Naive thymus-derived CD4-positive, alpha-beta T cell (primary cell): ENCODE data around the gene MTOR. TPM values are rescaled to one million over a fixed set of nuclear protein-coding genes. Genes with fewer than 3 reads are reported as not detected.

Experiments
- ATAC-seq: fragments of 150-1000 bp; cut with Tn5 transposase; 2 replicates; pipeline ENCODE4 v1.10.0; 2021; ENCODE audit warnings: mild to moderate bottlenecking, moderate library complexity
- CTCF ChIA-PET: fragments of 350-600 bp; sonication (Branson Sonifier 250); formaldehyde crosslinking; loops from one replicate; lab custom pipeline; 2021; ENCODE audit warnings: antibody characterized with exemption; lab: Charles Lee
- POLR2A ChIA-PET: fragments of 350-600 bp; sonication (Branson Sonifier 250); formaldehyde crosslinking; loops from one replicate; lab custom pipeline; 2021; ENCODE audit warnings: antibody characterized with exemption, inconsistent platforms; lab: Charles Lee
- DNase-seq, 9 donors: peaks; one replicate each; pipeline versions ENCODE4 v3.0.0 to v3.0.0-alpha.2; 2020 to 2022; ENCODE audit warnings: mixed read lengths in 1 of 9
- H3K27ac ChIP-seq: one replicate; pipeline ENCODE4 v1.7.0; 2013; ENCODE audit warnings: mild to moderate bottlenecking, low read depth, low read length, moderate library complexity
- H3K27me3 ChIP-seq, 2 donors: one replicate each; pipeline ENCODE4 v1.7.0; 2013; ENCODE audit warnings: low read length in 2 of 2, mild to moderate bottlenecking in 2 of 2, moderate library complexity in 2 of 2; ENCODE audit not compliant: control insufficient read depth in 2 of 2, insufficient read depth in 2 of 2
- H3K36me3 ChIP-seq, 3 experiments: 1 replicate in 2 of 3; 2 replicates in 1 of 3; pipeline ENCODE4 v1.7.0; 2013; ENCODE audit warnings: low read length in 3 of 3, mild to moderate bottlenecking in 3 of 3, moderate library complexity in 1 of 3; ENCODE audit not compliant: insufficient read depth in 3 of 3, control insufficient read depth in 2 of 3
- H3K4me1 ChIP-seq, 2 donors: one replicate each; pipeline ENCODE4 v1.7.0; 2013; ENCODE audit warnings: low read length in 2 of 2, mild to moderate bottlenecking in 2 of 2, moderate library complexity in 1 of 2; ENCODE audit not compliant: control insufficient read depth in 2 of 2, insufficient read depth in 2 of 2
- H3K4me3 ChIP-seq: 2 replicates; pipeline ENCODE4 v1.7.0; 2013; ENCODE audit warnings: mild to moderate bottlenecking, low read length
- H3K9me3 ChIP-seq, 3 experiments: 1 replicate in 2 of 3; 2 replicates in 1 of 3; pipeline ENCODE4 v1.7.0; 2013; ENCODE audit warnings: low read length in 3 of 3; ENCODE audit not compliant: control insufficient read depth in 2 of 3
- H3K27ac Mint-ChIP-seq, 9 donors: one replicate each; pipeline ENCODE4 v1.8.0; 2020 to 2022; ENCODE audit warnings: mixed read lengths in 9 of 9, mild to moderate bottlenecking in 8 of 9, moderate library complexity in 5 of 9, inconsistent platforms in 2 of 9
- H3K27me3 Mint-ChIP-seq, 5 donors: one replicate each; pipeline ENCODE4 v1.8.0; 2021 to 2022; ENCODE audit warnings: mixed read lengths in 5 of 5, mild to moderate bottlenecking in 1 of 5
- H3K36me3 Mint-ChIP-seq, 5 donors: one replicate each; pipeline ENCODE4 v1.8.0; 2020 to 2022; ENCODE audit warnings: mixed read lengths in 5 of 5, mild to moderate bottlenecking in 3 of 5, inconsistent platforms in 1 of 5
- H3K4me1 Mint-ChIP-seq, 7 donors: one replicate each; pipeline ENCODE4 v1.8.0; 2020 to 2022; ENCODE audit warnings: mixed read lengths in 7 of 7, mild to moderate bottlenecking in 3 of 7, inconsistent platforms in 1 of 7
- H3K4me3 Mint-ChIP-seq, 10 donors: one replicate each; pipeline ENCODE4 v1.8.0; 2020 to 2022; ENCODE audit warnings: mild to moderate bottlenecking in 10 of 10, mixed read lengths in 10 of 10, moderate library complexity in 6 of 10, inconsistent platforms in 2 of 10
- H3K9me3 Mint-ChIP-seq, 11 donors: one replicate each; pipeline ENCODE4 v1.8.0; 2020 to 2022; ENCODE audit warnings: mixed read lengths in 11 of 11, mild to moderate bottlenecking in 4 of 11, inconsistent platforms in 1 of 11, moderate library complexity in 1 of 11
- intact Hi-C, 2 donors: fragments of 100-400 bp; cut with micrococcal nuclease; formaldehyde crosslinking; loops; one replicate each; pipeline ENCODE4 v1.15.1; 2023
- polyA plus RNA-seq, 2 donors: library from polyadenylated mRNA; unstranded; fragments of 300-500 nt; fragmentation: Illumina TruSeq; gene quantifications; one replicate each; pipeline ENCODE4 v1.2.3, GENCODE V29; 2021
- total RNA-seq, 6 experiments: library from RNA in 5 of 6; stranded (reverse) in 5 of 6; gene quantifications; 1 replicate in 5 of 6; 2 replicates in 1 of 6; pipeline ENCODE4 v1.2.3 and lab custom pipeline; 2021 to 2026

MTOR gene
- total and polyA plus RNA-seq, 7 experiments from 2014 or later, result 4.8 to 47.9 (median 44.8) TPM

DNA sequence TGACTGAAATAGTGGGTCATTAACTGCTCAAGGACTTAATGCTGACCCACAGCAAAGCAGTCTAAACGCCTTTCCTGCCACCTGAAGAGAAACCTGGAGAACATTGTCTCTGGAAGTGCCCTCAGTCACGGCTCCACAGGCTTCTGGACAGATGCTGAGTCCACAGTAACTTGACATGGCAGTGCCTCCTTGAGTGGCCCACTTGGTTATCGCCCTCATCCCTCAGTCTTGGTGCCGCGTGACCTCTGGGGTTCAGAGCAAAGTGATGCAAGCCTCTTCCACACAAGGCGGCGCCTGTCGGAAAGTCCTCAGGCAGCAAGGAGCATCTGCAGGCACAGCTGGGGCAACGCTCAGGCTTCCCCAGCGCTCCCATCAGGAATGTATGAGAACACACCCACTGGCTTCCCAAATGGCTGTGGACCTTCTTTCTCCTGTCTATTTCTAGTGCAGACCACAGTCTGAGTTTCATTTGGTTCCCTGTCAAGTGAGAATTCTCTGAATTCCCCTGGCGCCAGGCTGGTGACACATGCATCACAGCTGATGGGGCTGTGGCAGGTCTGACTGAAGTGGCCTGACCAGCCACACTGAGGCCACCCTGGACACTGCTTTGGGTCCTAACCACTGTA, 86.2 kb downstream of the MTOR start:
- H3K27ac ChIP-seq, result no peak overlapping the region
- peaks cover 0 to 1% (median 0%) of the 10 kb centered on the region in 7 donors for H3K4me1 Mint-ChIP-seq
- no peaks in the 10 kb centered on the region for H3K27me3 ChIP-seq
- no peaks in the 10 kb centered on the region for H3K27me3 Mint-ChIP-seq
- peaks cover 5 to 34% (median 7%) of the 10 kb centered on the region in 3 experiments for H3K36me3 ChIP-seq
- H3K4me3 ChIP-seq, result no peak overlapping the region
- ChIA-PET CTCF (interaction anchor here (0.6 kb wide), 1 partner anchor 1686 kb away, joined by 5 read pairs; no protein-coding TSS in a partner anchor), POLR2A (no interaction called here)
- H3K4me1 ChIP-seq, result no peaks in the 10 kb centered on the region
- H3K27ac Mint-ChIP-seq, result peak overlapping the region in 1 of 9 donors; percentile 62
- no peak overlapping the region for H3K4me3 Mint-ChIP-seq
- intact Hi-C loops, result loop anchor here in 1 of 2 donors (10.0 kb wide), 1 partner anchor 61 kb away; no protein-coding TSS in a partner anchor
- H3K9me3 ChIP-seq, result no peaks in the 10 kb centered on the region
- H3K36me3 Mint-ChIP-seq, result peaks cover 0 to 26% (median 4%) of the 10 kb centered on the region in 5 donors
- ATAC-seq (no peak), DNase-seq (no peak)
- no peaks in the 10 kb centered on the region for H3K9me3 Mint-ChIP-seq

DNA sequence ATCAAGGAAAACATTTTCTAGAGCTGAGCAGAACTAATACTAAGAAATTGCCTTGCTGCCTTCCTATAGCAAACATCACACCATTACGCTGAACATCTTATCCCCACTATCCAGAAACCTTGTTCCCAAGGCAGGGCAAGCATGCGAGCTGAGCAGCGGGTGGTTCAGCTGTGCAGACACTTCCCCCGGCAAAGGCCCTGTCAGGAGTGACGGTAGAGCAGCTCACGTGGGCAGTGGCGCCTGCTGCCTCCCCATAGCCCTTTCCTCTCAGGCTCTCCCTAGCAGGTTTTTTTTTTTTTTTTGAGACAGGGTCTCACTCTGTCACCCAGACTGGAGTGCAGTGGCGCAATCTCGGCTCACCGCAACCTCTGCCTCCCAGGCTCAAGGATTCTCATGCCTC, 86.9 kb downstream of the MTOR start:
- Histone ChIP-seq H3K4me3 (no peak overlapping the region), H3K27me3 (no peaks in the 10 kb centered on the region), H3K36me3 (peaks cover 5 to 29% (median 7%) of the 10 kb centered on the region in 3 experiments), H3K4me1 (no peaks in the 10 kb centered on the region), H3K27ac (no peak overlapping the region), H3K9me3 (no peaks in the 10 kb centered on the region)
- Mint-ChIP-seq H3K4me1 (peaks cover 0 to under 1% (median 0%) of the 10 kb centered on the region in 7 donors), H3K27ac (no peak overlapping the region), H3K27me3 (no peaks in the 10 kb centered on the region), H3K36me3 (peaks cover 0 to 23% (median 4%) of the 10 kb centered on the region in 5 donors), H3K4me3 (no peak overlapping the region), H3K9me3 (no peaks in the 10 kb centered on the region)
- intact Hi-C loops, result loop anchor here in 1 of 2 donors (10.0 kb wide), 1 partner anchor 61 kb away; no protein-coding TSS in a partner anchor
- no peak for DNase-seq
- no peak for ATAC-seq
- ChIA-PET POLR2A (no interaction called here), CTCF (no interaction called here)

DNA sequence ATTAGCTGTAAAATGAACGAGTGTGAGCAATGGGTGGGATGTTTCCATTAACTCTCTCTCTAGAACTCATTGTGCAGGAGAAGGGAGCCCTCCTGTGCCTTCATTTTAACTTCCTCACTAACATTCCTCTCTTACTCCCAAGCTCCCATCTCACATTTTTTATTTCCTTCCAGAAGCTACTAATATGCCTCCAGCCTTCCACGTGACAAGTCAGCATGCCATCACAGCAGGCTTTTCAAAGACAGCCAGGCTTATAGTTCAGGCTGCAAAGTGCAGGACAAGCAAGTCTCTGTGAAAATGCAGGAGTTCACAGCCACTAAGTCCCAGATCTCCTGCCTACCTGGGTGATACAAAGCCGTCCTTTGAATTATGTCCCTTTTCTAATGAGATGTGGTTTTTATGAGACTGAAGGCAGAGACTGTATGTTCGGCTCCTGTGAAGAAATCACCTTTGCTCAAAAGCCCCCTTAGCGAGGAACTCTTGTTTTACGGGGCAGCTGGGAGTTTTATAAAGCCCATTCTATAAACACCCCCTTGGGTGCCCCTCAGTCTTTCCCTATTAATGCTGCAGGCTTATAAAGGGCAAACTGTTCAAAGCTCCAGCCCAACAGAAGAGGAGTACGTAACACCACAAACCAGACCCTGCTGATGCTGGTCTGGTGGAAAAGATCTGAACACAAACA, 87.9 kb downstream of the MTOR start:
- H3K4me1 Mint-ChIP-seq, result no peaks in the 10 kb centered on the region
- CTCF ChIA-PET, result no interaction called here
- Histone ChIP-seq H3K9me3 (no peaks in the 10 kb centered on the region), H3K4me3 (no peak overlapping the region), H3K4me1 (no peaks in the 10 kb centered on the region), H3K36me3 (peaks cover 3 to 18% (median 7%) of the 10 kb centered on the region in 3 experiments), H3K27me3 (no peaks in the 10 kb centered on the region), H3K27ac (no peak overlapping the region)
- H3K9me3 Mint-ChIP-seq, result no peaks in the 10 kb centered on the region
- H3K4me3 Mint-ChIP-seq, result no peak overlapping the region
- DNase-seq (no peak), ATAC-seq (no peak)
- intact Hi-C loops, result loop anchor here in 1 of 2 donors (10.0 kb wide), 1 partner anchor 60 kb away; no protein-coding TSS in a partner anchor
- no peaks in the 10 kb centered on the region for H3K27me3 Mint-ChIP-seq
- peaks cover 0 to 17% (median 4%) of the 10 kb centered on the region in 5 donors for H3K36me3 Mint-ChIP-seq
- no peak overlapping the region for H3K27ac Mint-ChIP-seq
- POLR2A ChIA-PET, result no interaction called here

DNA sequence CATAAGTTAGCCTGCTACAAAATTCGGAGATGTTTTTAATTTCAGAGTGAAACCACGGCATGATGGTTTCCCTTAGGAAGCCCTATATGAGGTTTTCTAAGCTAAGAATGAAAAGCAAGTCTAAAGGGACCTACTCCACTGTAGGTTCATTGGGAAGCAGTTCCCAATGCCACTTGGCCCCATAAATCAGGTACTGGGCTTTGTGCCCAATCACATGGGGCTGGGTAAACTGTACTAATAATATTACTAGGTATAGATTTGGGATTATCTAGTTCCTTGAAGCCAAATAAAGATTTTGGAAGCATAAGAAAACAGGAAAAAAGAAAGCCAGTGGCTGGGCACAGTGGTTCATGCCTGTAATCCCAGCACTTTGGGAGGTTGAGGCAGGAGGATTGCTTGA, 92.2 kb downstream of the MTOR start:
- intact Hi-C loops, result loop anchor here in 1 of 2 donors (10.0 kb wide), 1 partner anchor 55 kb away; no protein-coding TSS in a partner anchor
- no peak overlapping the region for H3K4me3 Mint-ChIP-seq
- ChIA-PET POLR2A (no interaction called here), CTCF (no interaction called here)
- H3K9me3 Mint-ChIP-seq, result peaks cover 0 to 2% (median 0%) of the 10 kb centered on the region in 11 donors
- ATAC-seq (no peak), DNase-seq (no peak)
- Histone ChIP-seq H3K9me3 (no peaks in the 10 kb centered on the region), H3K27ac (no peak overlapping the region), H3K27me3 (no peaks in the 10 kb centered on the region), H3K4me1 (no peaks in the 10 kb centered on the region), H3K36me3 (peaks cover 0 to 17% (median 0%) of the 10 kb centered on the region in 3 experiments), H3K4me3 (no peak overlapping the region)
- H3K27ac Mint-ChIP-seq, result peak overlapping the region in 1 of 9 donors; percentile 16
- H3K4me1 Mint-ChIP-seq, result peaks cover 0 to 1% (median 0%) of the 10 kb centered on the region in 7 donors
- no peaks in the 10 kb centered on the region for H3K27me3 Mint-ChIP-seq
- H3K36me3 Mint-ChIP-seq, result peaks cover 4 to 32% (median 20%) of the 10 kb centered on the region in 5 donors

DNA sequence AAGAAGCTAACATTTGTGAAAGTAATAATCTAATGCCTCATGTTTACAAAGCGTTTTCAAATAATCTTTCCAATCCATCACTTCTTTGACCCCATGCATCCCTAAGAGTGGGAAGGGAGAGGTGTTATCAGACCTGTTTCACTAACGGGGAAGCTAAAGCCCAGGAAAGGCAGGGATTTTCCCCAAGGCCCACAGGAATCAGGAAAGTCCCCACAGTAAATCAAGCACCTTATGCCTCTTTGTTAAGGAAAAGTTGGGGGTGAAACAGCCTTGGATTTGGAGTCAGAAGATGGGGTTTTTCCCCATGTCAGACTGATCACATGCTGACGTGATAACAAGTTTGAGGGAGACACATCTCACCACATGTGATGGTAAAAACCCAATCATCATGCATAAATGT, 93.1 kb downstream of the MTOR start:
- DNase-seq (no peak), ATAC-seq (no peak)
- H3K9me3 ChIP-seq, result no peaks in the 10 kb centered on the region
- Mint-ChIP-seq H3K27ac (peak overlapping the region in 1 of 9 donors; percentile 70), H3K27me3 (no peaks in the 10 kb centered on the region), H3K4me1 (peaks cover 0 to 1% (median 0%) of the 10 kb centered on the region in 7 donors), H3K36me3 (peaks cover 4 to 41% (median 18%) of the 10 kb centered on the region in 5 donors), H3K4me3 (no peak overlapping the region), H3K9me3 (peaks cover 0 to 2% (median 0%) of the 10 kb centered on the region in 11 donors)
- ChIA-PET POLR2A (no interaction called here), CTCF (no interaction called here)
- no peak overlapping the region for H3K27ac ChIP-seq
- no peaks in the 10 kb centered on the region for H3K4me1 ChIP-seq
- H3K27me3 ChIP-seq, result no peaks in the 10 kb centered on the region
- H3K4me3 ChIP-seq, result no peak overlapping the region
- intact Hi-C loops, result no loop called here
- peaks cover 0 to 13% (median 0%) of the 10 kb centered on the region in 3 experiments for H3K36me3 ChIP-seq

DNA sequence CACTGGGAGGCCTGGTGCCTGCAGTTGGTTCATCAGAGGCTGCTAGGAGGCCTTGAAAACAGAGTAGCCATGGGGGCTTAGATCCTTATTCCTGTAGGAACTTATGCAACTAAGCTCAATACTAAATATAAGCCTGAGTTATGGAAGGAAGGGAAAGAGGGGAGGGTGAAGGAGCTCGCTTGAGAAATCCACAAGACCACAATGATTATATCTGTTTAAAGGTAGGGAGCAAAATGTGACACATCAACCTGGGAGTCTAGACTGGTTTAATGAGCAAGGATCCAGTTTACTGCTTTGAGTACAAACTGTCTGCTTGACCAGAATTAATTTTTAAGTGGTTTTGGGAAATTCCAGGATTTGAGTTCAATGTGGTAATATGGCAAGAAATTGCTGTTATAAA, 93.6 kb downstream of the MTOR start:
- Mint-ChIP-seq H3K27me3 (no peaks in the 10 kb centered on the region), H3K36me3 (peaks cover 3 to 43% (median 18%) of the 10 kb centered on the region in 5 donors), H3K27ac (peak overlapping the region in 1 of 9 donors; percentile 15), H3K4me3 (no peak overlapping the region), H3K9me3 (peaks cover 0 to 2% (median 0%) of the 10 kb centered on the region in 11 donors), H3K4me1 (peaks cover 0 to 1% (median 0%) of the 10 kb centered on the region in 7 donors)
- intact Hi-C loops, result no loop called here
- DNase-seq, result no peak
- H3K27me3 ChIP-seq, result no peaks in the 10 kb centered on the region
- H3K27ac ChIP-seq, result no peak overlapping the region
- H3K36me3 ChIP-seq, result peaks cover 0 to 13% (median 0%) of the 10 kb centered on the region in 3 experiments
- ChIA-PET CTCF (no interaction called here), POLR2A (no interaction called here)
- no peak overlapping the region for H3K4me3 ChIP-seq
- ATAC-seq, result no peak
- no peaks in the 10 kb centered on the region for H3K4me1 ChIP-seq
- no peaks in the 10 kb centered on the region for H3K9me3 ChIP-seq
